RWPE1 (cell line): Measurements from ENCODE around the gene CDYL.

ENCODE experiments used
- CTCF ChIA-PET: fragments of 350-600 bp; sonication (Branson Sonifier 250); formaldehyde crosslinking; extraction: SDS; loops from one replicate; lab custom pipeline; 2021; lab: Yijun Ruan, JAX
- POLR2A ChIA-PET: fragments of 400-600 bp; formaldehyde crosslinking; extraction: SDS; loops from one replicate; lab custom pipeline; 2020; ENCODE audit warnings: antibody characterized with exemption; ENCODE audit not compliant: low non-redundant PET; lab: Yijun Ruan, JAX
- DNase-seq: peaks from one replicate; pipeline ENCODE4 v3.0.0; 2012; ENCODE audit warnings: low spot score
- H3K27ac ChIP-seq: fragments of 450-650 bp; 2 replicates; pipeline ENCODE4 v1.5.1; 2017
- CTCF ChIP-seq: fragments of 450-650 bp; conservative IDR thresholded peaks from 2 replicates; pipeline ENCODE4 v1.5.1; 2017; ENCODE audit warnings: low read depth, mild to moderate bottlenecking

Gene CDYL

GRCh38 chr6:4872841-4873240 lies 96.6 kb downstream of the CDYL start:
- H3K27ac ChIP-seq: no peak overlapping the region
- CTCF ChIA-PET: no interaction called here
- TF ChIP-seq CTCF: no peak
- DNase-seq: no peak
- POLR2A ChIA-PET: no interaction called here

GRCh38 chr6:4873928-4874327 lies 97.7 kb downstream of the CDYL start:
- no peak for DNase-seq
- ChIA-PET CTCF (interaction anchor here (0.5 kb wide), 1 partner anchor 9 kb away, joined by 3 read pairs; no protein-coding TSS in a partner anchor), POLR2A (no interaction called here)
- no peak for TF ChIP-seq CTCF
- H3K27ac ChIP-seq: no peak overlapping the region

GRCh38 chr6:4879741-4880275 lies 103.6 kb downstream of the CDYL start:
- ChIA-PET POLR2A (no interaction called here), CTCF (interaction anchor here (0.7 kb wide), 1 partner anchor 817 kb away, joined by 7 read pairs; no protein-coding TSS in a partner anchor)
- H3K27ac ChIP-seq: no peak overlapping the region
- DNase-seq: no peak
- TF ChIP-seq CTCF: no peak

GRCh38 chr6:4880363-4880762 lies 104.2 kb downstream of the CDYL start:
- ChIA-PET CTCF (no interaction called here), POLR2A (no interaction called here)
- TF ChIP-seq CTCF: no peak
- DNase-seq: no peak
- H3K27ac ChIP-seq: no peak overlapping the region

- CTCF ChIA-PET: no interaction called here
- H3K27ac ChIP-seq: no peak overlapping the region
- DNase-seq: no peak
- TF ChIP-seq CTCF: no peak
- POLR2A ChIA-PET: no interaction called here
Observed at GRCh38 chr6:4883298-4883697, 107.1 kb downstream of the CDYL start.

GRCh38 chr6:4884646-4885340 lies 108.6 kb downstream of the CDYL start:
- TF ChIP-seq CTCF: no peak
- no peak overlapping the region for H3K27ac ChIP-seq
- DNase-seq: no peak
- POLR2A ChIA-PET: no interaction called here
- CTCF ChIA-PET: interaction anchor here (0.6 to 0.7 kb wide), 2 partner anchors 13 to 261 kb away, joined by 3 read pairs; no protein-coding TSS in a partner anchor
